Gastrocnemius medialis (tissue), 4 donors: ENCODE results near the gene MAP2K6. TPM values are rescaled to one million over a fixed set of nuclear protein-coding genes. Genes with fewer than 3 reads are reported as not detected.

ENCODE experiments used
- ATAC-seq, 2 donors: fragments of 150-250 bp; one replicate each; pipeline ENCODE4 v1.9.1; 2016
- DNase-seq, 2 donors: peaks; one replicate each; pipeline ENCODE4 v3.0.0-alpha.2; 2019
- H3K27ac ChIP-seq, 4 donors: fragments of 200-600 bp; sonication (generic); 1 replicate in 1 of 4; 2 replicates in 3 of 4; pipeline ENCODE4 v1.5.1; 2016 to 2018; ENCODE audit warnings: mild to moderate bottlenecking in 2 of 4, moderate library complexity in 1 of 4
- H3K27me3 ChIP-seq, 3 donors: fragments of 200-600 bp; sonication (generic) in 2 of 3; 1 replicate in 1 of 3; 2 replicates in 2 of 3; pipeline versions ENCODE4 v1.5.1 to v1.6.0; 2016 to 2019; ENCODE audit warnings: mild to moderate bottlenecking in 1 of 3, moderate library complexity in 1 of 3
- H3K36me3 ChIP-seq, 2 donors: fragments of 200-600 bp; sonication (generic) in 1 of 2; one replicate each; pipeline ENCODE4 v1.5.1; 2017 to 2018
- H3K4me1 ChIP-seq, 2 donors: fragments of 200-600 bp; sonication (generic) in 1 of 2; one replicate each; pipeline ENCODE4 v1.5.1; 2016 to 2017; ENCODE audit warnings: mild to moderate bottlenecking in 2 of 2
- H3K4me3 ChIP-seq, 4 donors: fragments of 200-600 bp; sonication (generic) in 3 of 4; 1 replicate in 1 of 4; 2 replicates in 3 of 4; pipeline ENCODE4 v1.5.1; 2016 to 2019; ENCODE audit warnings: mild to moderate bottlenecking in 2 of 4
- H3K9me3 ChIP-seq, 3 donors: fragments of 200-600 bp; sonication (generic) in 2 of 3; 1 replicate in 1 of 3; 2 replicates in 2 of 3; pipeline ENCODE4 v1.5.1; 2016 to 2019
- POLR2A ChIP-seq, 2 donors: fragments of 450-650 bp; IDR thresholded peaks; one replicate each; pipeline ENCODE4 v1.6.1; 2017; ENCODE audit warnings: antibody characterized with exemption in 2 of 2, mild to moderate bottlenecking in 2 of 2, moderate library complexity in 2 of 2
- in situ Hi-C, 4 donors: fragments of 200-750 bp; cut with MboI; loops; one replicate each; pipeline versions ENCODE4 v1.15.0 to v1.8.0; 2017; ENCODE audit warnings: low sequenced_read_pairs in 4 of 4
- intact Hi-C: fragments of 100-400 bp; cut with DNase I; formaldehyde crosslinking; loops from one replicate; pipeline ENCODE4 v1.15.1; 2023; ENCODE audit warnings: low total_unique reads
- total RNA-seq, 4 donors: library from RNA; depleted of rRNA; stranded (reverse); fragments of >200 nt; gene quantifications; one replicate each; pipeline versions ENCODE4 v1.1.0 to v1.2.3, GENCODE V29; 2016
- TF ChIP-seq, protein P1 (sequence below), 5 experiments: fragments of 450-650 bp in 3 of 5; fragments of 200-600 bp in 2 of 5; sonication (generic) in 2 of 5; IDR thresholded peaks in 4 of 5; conservative IDR thresholded peaks in 1 of 5; 1 replicate in 4 of 5; 2 replicates in 1 of 5; pipeline ENCODE4 v1.5.1; 2016 to 2019; ENCODE audit warnings: antibody characterized with exemption in 5 of 5, mild to moderate bottlenecking in 3 of 5, moderate library complexity in 3 of 5

MAP2K6 gene
- total RNA-seq, 4 donors from 2014 or later: 35.1 to 351 (median 223) TPM

DNA sequence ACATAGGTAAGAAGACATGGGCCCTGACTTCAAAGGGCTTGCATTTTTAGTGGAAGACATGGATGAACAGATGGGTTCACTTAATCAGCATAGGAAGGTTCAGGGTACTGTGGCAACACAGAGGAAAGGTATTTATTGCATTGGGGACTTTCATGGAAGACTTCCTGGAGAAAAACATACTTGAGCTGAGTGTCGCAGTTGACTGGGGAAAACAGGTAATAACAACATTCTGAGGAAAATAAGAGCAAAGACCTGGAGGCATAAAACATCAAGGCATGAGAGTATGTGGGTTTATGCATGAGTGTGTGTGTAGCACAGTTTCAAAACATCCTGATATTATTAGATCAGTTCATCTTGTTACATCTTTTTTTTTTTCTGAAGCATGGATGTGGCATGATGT, 82.7 kb downstream of the MAP2K6 start:
- ATAC-seq (no peak), DNase-seq (no peak)
- TF ChIP-seq POLR2A (IDR thresholded peaks at IDR 0.05): no peak
- TF ChIP-seq, protein P1, sequence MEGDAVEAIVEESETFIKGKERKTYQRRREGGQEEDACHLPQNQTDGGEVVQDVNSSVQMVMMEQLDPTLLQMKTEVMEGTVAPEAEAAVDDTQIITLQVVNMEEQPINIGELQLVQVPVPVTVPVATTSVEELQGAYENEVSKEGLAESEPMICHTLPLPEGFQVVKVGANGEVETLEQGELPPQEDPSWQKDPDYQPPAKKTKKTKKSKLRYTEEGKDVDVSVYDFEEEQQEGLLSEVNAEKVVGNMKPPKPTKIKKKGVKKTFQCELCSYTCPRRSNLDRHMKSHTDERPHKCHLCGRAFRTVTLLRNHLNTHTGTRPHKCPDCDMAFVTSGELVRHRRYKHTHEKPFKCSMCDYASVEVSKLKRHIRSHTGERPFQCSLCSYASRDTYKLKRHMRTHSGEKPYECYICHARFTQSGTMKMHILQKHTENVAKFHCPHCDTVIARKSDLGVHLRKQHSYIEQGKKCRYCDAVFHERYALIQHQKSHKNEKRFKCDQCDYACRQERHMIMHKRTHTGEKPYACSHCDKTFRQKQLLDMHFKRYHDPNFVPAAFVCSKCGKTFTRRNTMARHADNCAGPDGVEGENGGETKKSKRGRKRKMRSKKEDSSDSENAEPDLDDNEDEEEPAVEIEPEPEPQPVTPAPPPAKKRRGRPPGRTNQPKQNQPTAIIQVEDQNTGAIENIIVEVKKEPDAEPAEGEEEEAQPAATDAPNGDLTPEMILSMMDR (IDR thresholded peaks at IDR 0.05 in 4 of 5, conservative IDR thresholded peaks at IDR 0.05 in 1 of 5): no peak
- intact Hi-C loops: no loop called here
- Histone ChIP-seq H3K4me1 (peaks cover 49% of the 10 kb centered on the region in 2 donors), H3K4me3 (no peak overlapping the region), H3K36me3 (no peaks in the 10 kb centered on the region), H3K27ac (peak overlapping the region in 3 of 4 donors; percentile 47 to 87 (median 81)), H3K9me3 (no peaks in the 10 kb centered on the region), H3K27me3 (no peaks in the 10 kb centered on the region)
- in situ Hi-C loops: no loop called here

DNA sequence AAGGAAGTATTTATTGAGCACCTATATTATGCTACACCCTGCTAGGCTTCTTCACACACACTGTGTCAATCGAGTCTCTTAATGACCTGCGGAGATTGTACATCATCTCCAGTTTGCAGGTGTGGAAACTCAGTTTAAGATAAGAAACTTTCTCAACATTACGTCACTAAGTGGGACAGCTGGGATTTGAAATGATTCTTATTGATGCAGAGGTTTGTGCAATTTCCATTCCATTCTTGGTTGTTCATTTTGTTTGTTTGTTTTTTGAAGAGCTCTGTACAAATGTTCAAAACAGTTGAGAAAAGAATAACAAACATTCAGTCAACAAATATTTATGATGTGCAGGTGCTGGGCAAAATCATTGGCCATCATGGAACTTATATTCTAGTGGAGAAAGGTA, 84.8 kb downstream of the MAP2K6 start:
- peak overlapping the region; percentile 81 to 93 (median 88) for H3K27ac ChIP-seq
- peaks cover 43 to 57% of the 10 kb centered on the region in 2 donors for H3K4me1 ChIP-seq

DNA sequence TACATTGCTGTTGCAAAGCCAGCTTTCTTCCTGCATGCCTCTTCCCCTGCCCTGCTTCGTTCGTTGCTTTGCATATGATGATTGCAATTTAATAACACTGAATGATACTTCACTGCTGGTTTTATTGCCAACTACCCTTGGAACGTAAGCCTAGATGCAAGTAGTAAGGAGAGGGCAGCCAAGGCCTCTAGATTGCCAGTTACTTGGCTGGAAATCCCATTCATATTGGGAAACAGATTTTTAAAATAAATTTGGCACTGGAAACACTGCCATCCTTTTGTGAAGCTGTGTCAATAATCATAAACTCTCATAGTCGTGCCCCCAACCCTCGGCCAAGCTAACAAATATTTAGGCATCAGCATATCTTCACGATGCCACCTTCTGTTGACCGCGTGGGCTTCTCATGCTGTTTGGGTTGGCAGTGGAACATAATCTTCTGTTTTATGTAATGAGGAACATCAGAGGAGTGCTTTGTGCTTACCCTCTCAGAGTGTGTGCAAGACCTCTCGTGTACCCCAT, 86.5 kb downstream of the MAP2K6 start:
- H3K9me3 ChIP-seq: no peaks in the 10 kb centered on the region
- H3K36me3 ChIP-seq: no peaks in the 10 kb centered on the region
- intact Hi-C loops (loop anchor here (5.0 kb wide), 2 partner anchors 54 to 164 kb away; no protein-coding TSS in a partner anchor), in situ Hi-C loops (no loop called here)
- peak overlapping the region; percentile 81 to 93 (median 88) for H3K27ac ChIP-seq
- peak; percentile 63 to 68 for ATAC-seq
- H3K27me3 ChIP-seq: no peaks in the 10 kb centered on the region
- TF ChIP-seq, protein P1 (IDR thresholded peaks at IDR 0.05 in 4 of 5, conservative IDR thresholded peaks at IDR 0.05 in 1 of 5): no peak
- no peak for TF ChIP-seq POLR2A (IDR thresholded peaks at IDR 0.05)
- peaks cover 59 to 65% of the 10 kb centered on the region in 2 donors for H3K4me1 ChIP-seq
- peak overlapping the region; percentile 35 to 53 (median 52) for H3K4me3 ChIP-seq
- DNase-seq: peak; percentile 32 to 80

More for the DNA sequence above, 84.8 kb downstream of the MAP2K6 start:
- intact Hi-C loops: no loop called here
- Histone ChIP-seq H3K4me3 (no peak overlapping the region), H3K27me3 (no peaks in the 10 kb centered on the region), H3K36me3 (no peaks in the 10 kb centered on the region), H3K9me3 (no peaks in the 10 kb centered on the region)
- TF ChIP-seq, protein P1 (IDR thresholded peaks at IDR 0.05 in 4 of 5, conservative IDR thresholded peaks at IDR 0.05 in 1 of 5): no peak
- no peak for TF ChIP-seq POLR2A (IDR thresholded peaks at IDR 0.05)
- ATAC-seq (no peak), DNase-seq (no peak)
- in situ Hi-C loops: no loop called here

DNA sequence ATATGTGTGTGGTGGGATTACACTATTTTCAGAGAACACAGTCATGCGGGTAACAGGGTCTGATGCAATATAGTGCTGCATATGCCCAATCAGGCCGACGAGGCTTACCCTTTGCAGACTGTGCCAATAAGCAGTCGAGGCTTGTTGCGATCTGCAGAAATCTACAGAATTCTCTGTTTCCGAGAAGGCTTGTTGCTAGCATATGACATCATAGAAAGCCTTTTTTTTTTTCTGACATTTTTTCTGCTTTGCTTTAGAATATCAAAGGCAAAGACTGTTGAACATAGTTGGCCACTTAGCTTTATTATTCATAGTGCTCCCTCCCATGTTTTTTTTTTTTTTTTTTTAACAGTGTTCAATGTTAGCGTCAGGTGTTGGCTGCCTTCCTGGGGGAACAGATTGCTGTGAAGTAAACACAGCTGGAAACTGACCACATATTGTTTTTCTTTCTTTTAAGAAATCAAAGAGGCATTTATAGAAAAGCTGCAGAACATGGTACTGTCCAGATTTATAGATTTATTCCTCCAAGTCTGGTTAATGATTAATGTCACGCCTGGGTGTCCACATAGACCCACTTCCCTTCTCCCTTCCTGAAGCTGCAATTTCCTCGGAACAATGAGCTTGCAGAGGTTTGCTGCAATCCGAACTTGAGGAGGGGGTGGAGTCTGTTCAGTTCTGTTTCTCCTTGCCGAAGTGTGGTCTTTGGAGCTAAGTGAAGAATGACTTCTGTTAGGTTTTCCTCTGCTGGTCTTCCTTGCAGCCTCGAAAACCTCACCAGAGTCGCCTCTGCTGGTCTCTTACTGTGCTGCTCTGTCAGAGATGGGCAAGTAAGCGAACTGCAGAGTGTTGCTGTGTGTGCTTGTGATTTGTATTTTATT, 87.3 kb downstream of the MAP2K6 start:
- TF ChIP-seq, protein P1 (IDR thresholded peaks at IDR 0.05 in 4 of 5, conservative IDR thresholded peaks at IDR 0.05 in 1 of 5): no peak
- TF ChIP-seq POLR2A (IDR thresholded peaks at IDR 0.05): peak; percentile 38 to 71
- intact Hi-C loops: loop anchor here (5.0 kb wide), 2 partner anchors 55 to 165 kb away; no protein-coding TSS in a partner anchor
- H3K27ac ChIP-seq: peak overlapping the region; percentile 81 to 93 (median 88)
- in situ Hi-C loops: no loop called here
- peaks cover 0 to 6% of the 10 kb centered on the region in 2 donors for H3K36me3 ChIP-seq
- H3K4me3 ChIP-seq: peak overlapping the region; percentile 35 to 53 (median 52)
- peaks cover 63 to 64% of the 10 kb centered on the region in 2 donors for H3K4me1 ChIP-seq
- H3K9me3 ChIP-seq: no peaks in the 10 kb centered on the region
- DNase-seq: peak; percentile 34 to 70
- no peaks in the 10 kb centered on the region for H3K27me3 ChIP-seq
- peak; percentile 51 to 58 for ATAC-seq
